Activated CD4-positive, alpha-beta T cell treated with anti-CD3 and anti-CD28 coated beads, Interleukin-2, amount 10 ng/mL, durations not matched to agents 24 days and 14 days (primary cell): Measurements from ENCODE around the gene HNRNPLL. TPM values are rescaled to one million over a fixed set of nuclear protein-coding genes. Genes with fewer than 3 reads are reported as not detected.
"Not testable (repeated sequence)": the region's sequence is repeated elsewhere in the genome, so short reads cannot be mapped to it uniquely, and the experiment has no call there.

Experiments
- DNase-seq: peaks from one replicate; pipeline ENCODE4 v3.0.0; 2022
- H3K27ac Mint-ChIP-seq: one replicate; pipeline ENCODE4 v1.8.0; 2022; ENCODE audit warnings: mild to moderate bottlenecking, mixed read lengths
- H3K27me3 Mint-ChIP-seq: one replicate; pipeline ENCODE4 v1.8.0; 2022; ENCODE audit warnings: mixed read lengths
- H3K36me3 Mint-ChIP-seq: one replicate; pipeline ENCODE4 v1.8.0; 2022; ENCODE audit warnings: low read depth, mild to moderate bottlenecking, mixed read lengths
- H3K4me1 Mint-ChIP-seq: one replicate; pipeline ENCODE4 v1.8.0; 2021; ENCODE audit warnings: mixed read lengths
- H3K4me3 Mint-ChIP-seq: one replicate; pipeline ENCODE4 v1.8.0; 2022; ENCODE audit warnings: mild to moderate bottlenecking, moderate library complexity, mixed read lengths
- H3K9me3 Mint-ChIP-seq: one replicate; pipeline ENCODE4 v1.8.0; 2021; ENCODE audit warnings: mixed read lengths
- intact Hi-C: fragments of 100-400 bp; cut with micrococcal nuclease; formaldehyde crosslinking; loops from one replicate; pipeline ENCODE4 v1.15.1; 2023
- total RNA-seq: library from RNA; stranded (reverse); gene quantifications from 2 replicates; pipeline ENCODE4 v1.2.3, GENCODE V29; 2022

Gene HNRNPLL
- 75.8 and 80.3 TPM in 2 replicates for total RNA-seq

DNA sequence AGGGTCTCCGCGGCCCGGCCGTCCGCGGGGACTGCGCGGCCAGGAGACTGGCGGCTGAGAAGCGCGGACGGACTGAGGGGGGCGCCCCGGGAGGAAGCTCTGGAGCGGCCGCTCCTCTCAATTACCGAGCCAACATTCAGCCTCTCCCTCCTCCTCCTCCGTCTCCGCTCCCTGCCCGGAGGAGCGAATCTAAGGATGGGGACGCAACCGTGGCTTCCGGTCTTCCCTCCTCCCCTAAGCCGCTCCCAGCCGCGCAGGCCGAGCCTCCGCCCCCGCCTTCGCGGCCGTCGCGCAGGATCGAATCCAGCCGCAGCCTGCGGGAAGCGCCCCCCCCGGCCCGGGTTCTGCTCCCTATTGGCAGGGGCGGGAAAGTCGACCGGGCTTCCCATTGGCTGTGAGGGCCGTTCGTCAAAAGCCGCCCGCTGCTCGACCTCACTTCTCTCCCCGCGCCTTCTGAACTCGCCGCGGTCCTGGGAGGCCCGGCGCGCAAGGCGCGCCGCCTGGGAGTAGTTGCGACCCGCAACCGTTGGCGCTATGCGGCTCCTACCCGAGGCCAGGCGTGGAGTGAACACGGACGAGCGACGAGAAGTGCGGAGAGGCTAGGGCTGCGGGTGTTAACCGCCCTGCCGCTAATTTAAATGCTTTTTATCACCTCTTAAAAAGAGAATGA is at the start of gene HNRNPLL:
TSS of gene HNRNPLL (minus strand) at position 197 of the 670 bp plus-strand sequence. CDS start 302 bp downstream, outside the sequence.
- Mint-ChIP-seq H3K9me3 (no peaks in the 10 kb centered on the region), H3K4me3 (peak within 1 kb of the TSS; percentile 97), H3K36me3 (peaks cover 20% of the 10 kb centered on the region), H3K27me3 (no peaks in the 10 kb centered on the region), H3K27ac (peak within 1 kb of the TSS; percentile 94), H3K4me1 (peaks cover 45% of the 10 kb centered on the region)
- peak; percentile 99 for DNase-seq
- intact Hi-C loops, result loop anchor here (1.0 to 5.0 kb wide), 8 partner anchors 22 to 148 kb away; partner anchors contain the start of gene SRSF7

DNA sequence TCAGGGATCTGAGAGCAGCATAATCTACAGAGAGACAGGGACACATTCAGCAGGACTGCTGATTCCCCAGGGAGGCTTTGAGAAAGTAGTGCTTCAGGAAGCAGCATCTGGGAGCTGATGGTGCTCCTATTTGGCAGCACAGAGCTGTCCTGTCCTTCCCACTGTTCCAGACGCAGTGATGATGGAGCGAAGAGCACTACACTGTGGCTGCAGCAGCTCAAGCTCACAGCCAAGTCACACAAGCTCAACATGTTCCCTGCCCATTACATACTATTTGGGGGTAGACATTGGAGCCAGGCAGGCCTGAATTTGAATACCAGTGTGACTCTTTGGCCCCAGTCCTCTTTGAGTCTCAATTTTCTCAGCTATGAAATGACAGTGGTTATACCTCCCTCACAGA is 48.0 kb upstream of the HNRNPLL start:
- intact Hi-C loops, result no loop called here
- Mint-ChIP-seq H3K4me3 (no peak overlapping the region), H3K36me3 (peaks cover 15% of the 10 kb centered on the region), H3K27ac (peak overlapping the region; percentile 87), H3K4me1 (peaks cover 59% of the 10 kb centered on the region), H3K27me3 (no peaks in the 10 kb centered on the region), H3K9me3 (peaks cover 20% of the 10 kb centered on the region)
- no peak for DNase-seq

DNA sequence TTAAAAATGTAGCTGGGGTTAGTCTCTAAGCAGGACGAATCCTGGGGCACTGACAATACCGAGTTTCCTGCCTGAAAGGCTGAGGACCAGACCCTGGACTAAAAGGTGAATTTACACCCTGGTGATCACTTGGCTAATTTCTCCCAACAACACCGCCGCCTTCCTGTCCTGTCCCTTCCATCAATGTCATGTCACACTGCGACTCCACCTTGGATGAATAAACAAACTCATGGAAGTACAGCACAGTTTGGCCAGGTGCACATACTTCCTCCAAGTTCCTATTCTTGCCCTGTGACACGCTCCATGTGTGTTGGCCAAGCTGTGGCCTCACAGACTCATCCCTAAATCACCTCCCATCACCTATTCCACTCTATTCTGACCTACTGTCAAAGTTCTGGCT is 47.3 kb upstream of the HNRNPLL start:
- Mint-ChIP-seq H3K27ac (peak overlapping the region; percentile 87), H3K36me3 (peaks cover 15% of the 10 kb centered on the region), H3K9me3 (peaks cover 20% of the 10 kb centered on the region), H3K27me3 (no peaks in the 10 kb centered on the region), H3K4me1 (peaks cover 55% of the 10 kb centered on the region), H3K4me3 (peak overlapping the region; percentile 0)
- intact Hi-C loops, result no loop called here
- DNase-seq, result no peak

DNA sequence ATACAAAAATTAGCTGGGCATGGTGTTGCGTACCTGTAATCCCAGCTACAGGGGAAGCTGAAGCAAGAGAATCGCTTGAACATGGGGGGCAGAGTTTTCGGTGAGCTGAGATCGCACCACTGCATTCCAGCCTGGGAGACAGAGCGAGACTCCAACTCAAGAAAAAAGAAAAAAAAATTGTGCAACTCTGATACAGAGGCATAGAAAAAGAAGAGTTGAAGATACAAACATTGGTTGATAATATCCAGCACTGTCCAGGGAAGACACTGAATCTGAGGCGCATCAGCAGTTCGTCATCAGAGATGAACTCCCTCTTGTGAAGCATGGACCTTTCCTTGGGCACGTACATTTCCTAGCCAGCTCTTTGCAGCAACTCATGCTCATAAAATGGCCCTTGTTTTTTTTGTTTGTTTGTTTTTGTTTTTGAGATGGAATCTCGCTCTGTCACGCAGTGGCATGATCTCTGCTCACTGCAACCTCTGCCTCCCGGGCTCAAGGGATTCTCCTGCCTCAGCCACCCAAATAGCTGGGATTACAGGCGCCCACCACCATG is 46.5 kb upstream of the HNRNPLL start:
- H3K4me3 Mint-ChIP-seq, result no peak overlapping the region
- intact Hi-C loops, result no loop called here
- H3K36me3 Mint-ChIP-seq, result peaks cover 15% of the 10 kb centered on the region
- no peak for DNase-seq
- peaks cover 51% of the 10 kb centered on the region for H3K4me1 Mint-ChIP-seq
- no peaks in the 10 kb centered on the region for H3K27me3 Mint-ChIP-seq
- peaks cover 20% of the 10 kb centered on the region for H3K9me3 Mint-ChIP-seq
- peak overlapping the region; percentile 28 for H3K27ac Mint-ChIP-seq

DNA sequence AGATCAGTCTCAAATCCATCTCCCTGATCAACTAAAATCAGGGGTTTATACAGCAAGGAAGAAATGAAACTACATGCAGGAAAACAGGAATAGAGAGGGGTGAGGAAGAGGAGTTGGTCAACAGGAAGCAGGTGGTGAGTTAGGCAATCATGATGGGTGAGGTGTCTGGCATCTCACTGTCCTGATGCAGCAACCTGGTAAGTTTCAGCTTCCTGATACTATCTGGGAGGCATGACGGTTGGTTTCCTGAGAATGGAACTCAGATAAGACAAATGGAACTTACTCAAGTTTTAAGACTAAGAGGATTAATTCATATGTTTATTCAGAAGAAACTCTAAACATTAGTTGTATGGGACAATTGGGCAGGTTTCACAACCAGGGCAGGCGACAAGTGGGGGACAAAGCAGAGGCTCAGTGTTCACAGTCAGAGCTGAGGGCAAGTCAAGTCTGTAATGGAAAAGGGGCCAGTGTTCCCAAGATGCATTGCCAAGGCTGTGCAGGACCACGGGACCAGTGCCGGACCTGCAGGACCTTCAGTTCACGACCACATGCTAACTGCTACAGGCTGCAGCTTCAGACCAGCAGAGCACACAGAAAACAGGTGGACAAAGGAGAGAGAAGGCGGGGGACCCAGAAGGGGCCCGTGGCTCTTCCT is 45.5 kb upstream of the HNRNPLL start:
- no peak for DNase-seq
- H3K36me3 Mint-ChIP-seq, result peaks cover 15% of the 10 kb centered on the region
- H3K9me3 Mint-ChIP-seq, result peaks cover 20% of the 10 kb centered on the region
- H3K27me3 Mint-ChIP-seq, result no peaks in the 10 kb centered on the region
- H3K4me1 Mint-ChIP-seq, result peaks cover 45% of the 10 kb centered on the region
- H3K27ac Mint-ChIP-seq, result peak overlapping the region; percentile 77
- H3K4me3 Mint-ChIP-seq, result peak overlapping the region; percentile 9
- intact Hi-C loops, result no loop called here

DNA sequence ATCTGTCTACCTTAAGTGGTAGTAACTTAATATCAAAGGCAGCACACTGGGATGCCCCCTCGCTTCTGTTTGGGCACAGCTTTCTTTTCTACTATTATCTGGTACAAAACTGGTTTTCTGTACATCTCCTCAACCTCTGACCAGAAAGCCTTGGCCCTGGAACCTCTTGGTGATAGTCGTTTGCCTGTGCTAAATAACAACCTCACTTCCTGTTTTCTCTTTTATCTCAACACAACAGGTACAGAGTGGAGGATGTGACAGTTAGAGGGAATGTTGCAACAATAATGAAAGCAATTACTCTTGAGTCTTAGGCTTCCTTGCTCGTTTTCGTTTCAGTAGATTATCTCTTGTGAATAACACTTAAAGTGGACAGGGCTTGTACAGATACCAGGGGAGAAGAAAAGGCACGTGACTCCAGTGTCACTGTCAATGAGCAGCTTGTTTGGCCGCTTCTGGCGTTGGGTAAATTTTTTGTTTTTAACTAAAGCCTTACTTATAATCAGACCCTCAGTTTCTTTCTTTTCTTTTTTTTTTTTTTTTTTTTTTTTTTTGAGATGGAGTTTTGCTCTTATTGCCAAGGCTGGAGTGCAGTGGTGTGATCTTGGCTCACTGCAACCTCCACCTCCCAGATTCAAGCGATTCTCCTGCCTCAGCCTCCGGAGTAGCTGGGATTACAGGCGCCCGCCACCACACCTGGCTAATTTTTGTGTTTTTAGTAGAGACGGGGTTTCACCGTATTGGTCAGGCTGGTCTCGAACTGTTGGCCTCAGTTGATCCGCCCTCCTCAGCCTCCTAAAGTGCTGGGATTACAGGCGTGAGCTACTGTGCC is 41.2 kb upstream of the HNRNPLL start:
- peak overlapping the region; percentile 71 for H3K4me3 Mint-ChIP-seq
- intact Hi-C loops, result loop anchor here (1.0 to 2.0 kb wide), 2 partner anchors 9 to 17 kb away; no protein-coding TSS in a partner anchor
- peak; percentile 82 for DNase-seq
- peaks cover 13% of the 10 kb centered on the region for H3K9me3 Mint-ChIP-seq
- H3K27ac Mint-ChIP-seq, result peak overlapping the region; percentile 90
- H3K4me1 Mint-ChIP-seq, result peaks cover 38% of the 10 kb centered on the region
- peaks cover 11% of the 10 kb centered on the region for H3K36me3 Mint-ChIP-seq
- H3K27me3 Mint-ChIP-seq, result not testable (repeated sequence)

DNA sequence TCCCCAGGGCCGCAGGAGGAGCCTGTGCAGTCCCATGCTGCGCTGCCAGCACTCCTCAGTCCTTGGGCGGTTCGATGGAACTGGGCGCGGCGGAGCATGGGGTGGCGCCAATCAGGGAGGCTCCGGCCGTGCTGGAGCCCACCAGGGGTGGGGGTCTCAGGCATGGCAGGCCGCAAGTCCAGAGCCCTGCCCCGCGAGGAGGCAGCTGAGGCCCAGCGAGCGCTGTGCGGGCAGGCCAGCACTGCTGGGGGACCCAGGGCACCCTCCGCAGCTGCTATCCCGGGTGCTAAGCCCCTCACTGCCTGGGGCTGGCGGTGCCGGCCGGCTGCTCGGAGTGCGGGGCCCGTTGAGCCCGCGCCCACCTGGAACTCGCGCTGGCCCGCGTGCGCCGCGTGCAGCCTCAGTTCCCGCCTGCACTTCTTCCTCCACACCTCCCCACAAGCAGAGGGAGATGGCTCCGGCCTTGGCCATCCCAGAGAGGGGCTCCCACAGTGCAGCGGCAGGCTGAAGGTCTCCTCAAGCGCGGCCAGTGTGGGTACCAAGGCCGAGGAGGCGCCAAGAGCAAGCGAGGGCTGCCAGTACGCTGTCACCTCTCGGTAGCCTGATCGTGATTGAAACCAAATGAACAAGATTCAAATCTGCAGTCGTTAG is 40.4 kb upstream of the HNRNPLL start:
- H3K4me1 Mint-ChIP-seq, result peaks cover 34% of the 10 kb centered on the region
- peak overlapping the region; percentile 71 for H3K4me3 Mint-ChIP-seq
- H3K27ac Mint-ChIP-seq, result peak overlapping the region; percentile 90
- H3K36me3 Mint-ChIP-seq, result peaks cover 6% of the 10 kb centered on the region
- H3K27me3 Mint-ChIP-seq, result no peaks in the 10 kb centered on the region
- peaks cover 5% of the 10 kb centered on the region for H3K9me3 Mint-ChIP-seq
- no peak for DNase-seq
- intact Hi-C loops, result loop anchor here (2.0 kb wide), 1 partner anchor 16 kb away; no protein-coding TSS in a partner anchor

DNA sequence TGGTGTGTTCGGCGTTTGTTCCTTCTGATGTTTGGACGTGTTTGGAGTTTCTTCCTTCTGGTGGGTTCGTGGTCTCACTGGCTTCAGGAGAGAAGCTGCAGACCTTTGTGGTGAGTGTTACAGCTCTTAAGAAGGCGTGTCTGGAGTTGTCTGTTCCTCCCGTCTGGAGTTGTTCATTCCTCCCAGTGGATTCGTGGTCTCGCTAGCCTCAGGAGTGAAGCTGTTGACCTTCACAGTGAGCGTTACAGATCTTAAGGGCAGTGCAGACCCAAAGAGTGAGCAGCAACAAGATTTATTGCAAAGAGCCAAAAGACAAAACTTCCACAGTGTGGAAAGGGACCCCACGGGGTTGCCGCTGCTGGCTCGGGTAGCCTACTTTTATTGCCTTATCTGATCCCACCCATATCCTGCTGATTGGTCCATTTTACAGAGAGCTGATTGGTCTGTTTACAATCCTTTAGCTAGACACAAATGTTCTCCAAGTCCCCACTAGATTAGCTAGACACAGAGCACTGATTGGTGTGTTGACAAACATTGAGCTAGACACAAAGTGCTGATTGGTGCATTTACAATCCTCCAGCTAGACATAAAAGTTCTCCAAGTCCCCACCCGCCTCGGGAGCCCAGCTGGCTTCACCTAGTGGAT is 39.8 kb upstream of the HNRNPLL start:
- DNase-seq, H3K36me3 Mint-ChIP-seq, H3K4me3 Mint-ChIP-seq, H3K27me3 Mint-ChIP-seq, H3K9me3 Mint-ChIP-seq: not testable (repeated sequence)
- peak overlapping the region; percentile 66 for H3K27ac Mint-ChIP-seq
- intact Hi-C loops, result loop anchor here (2.0 kb wide), 1 partner anchor 16 kb away; no protein-coding TSS in a partner anchor
- peaks cover 28% of the 10 kb centered on the region for H3K4me1 Mint-ChIP-seq

DNA sequence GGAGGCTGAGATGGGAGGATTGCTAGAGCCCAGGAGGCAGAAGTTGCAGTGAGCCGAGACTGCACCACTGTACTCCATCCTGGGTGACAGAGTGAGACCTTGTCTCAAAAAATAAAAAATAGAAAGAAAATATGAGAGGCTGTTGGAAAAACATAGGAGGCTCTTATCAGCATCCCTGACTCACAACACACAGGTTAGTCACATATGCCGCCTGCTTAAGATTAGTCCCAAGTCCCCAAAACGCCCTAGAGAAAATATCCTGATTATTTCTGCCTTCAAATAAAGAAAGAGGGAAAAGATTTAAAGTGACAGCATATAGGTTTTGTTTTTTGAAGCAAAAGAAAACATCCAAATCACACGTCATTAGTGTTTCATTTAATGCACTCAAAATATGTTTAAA is 33.3 kb upstream of the HNRNPLL start:
- H3K9me3 Mint-ChIP-seq, result peaks cover 7% of the 10 kb centered on the region
- DNase-seq, result no peak
- H3K36me3 Mint-ChIP-seq, result peaks cover 2% of the 10 kb centered on the region
- peaks cover 35% of the 10 kb centered on the region for H3K4me1 Mint-ChIP-seq
- no peak overlapping the region for H3K4me3 Mint-ChIP-seq
- no peak overlapping the region for H3K27ac Mint-ChIP-seq
- no peaks in the 10 kb centered on the region for H3K27me3 Mint-ChIP-seq
- intact Hi-C loops, result no loop called here

DNA sequence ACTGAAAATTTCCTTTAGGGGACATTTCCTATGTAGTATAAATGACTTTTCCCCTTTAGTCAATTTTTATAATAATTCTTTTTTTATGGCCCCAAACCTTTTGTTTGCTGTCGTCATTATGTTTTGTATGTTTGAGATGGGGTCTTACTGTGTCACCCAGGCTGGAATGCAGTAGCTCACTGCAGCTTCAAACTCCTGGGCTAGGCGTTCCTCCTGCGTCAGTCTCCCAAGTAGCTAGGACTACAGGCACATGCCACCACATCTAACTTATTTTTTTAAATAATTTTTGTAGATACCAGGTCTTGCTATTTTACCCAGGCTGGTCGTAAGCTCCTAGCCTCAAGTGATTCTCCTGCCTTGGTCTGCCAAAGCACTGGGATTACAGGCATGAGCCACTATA is 32.4 kb upstream of the HNRNPLL start:
- no peak for DNase-seq
- Mint-ChIP-seq H3K27ac (no peak overlapping the region), H3K4me3 (no peak overlapping the region), H3K36me3 (peaks cover 2% of the 10 kb centered on the region), H3K4me1 (peaks cover 34% of the 10 kb centered on the region), H3K9me3 (peaks cover 7% of the 10 kb centered on the region), H3K27me3 (no peaks in the 10 kb centered on the region)
- intact Hi-C loops, result no loop called here

DNA sequence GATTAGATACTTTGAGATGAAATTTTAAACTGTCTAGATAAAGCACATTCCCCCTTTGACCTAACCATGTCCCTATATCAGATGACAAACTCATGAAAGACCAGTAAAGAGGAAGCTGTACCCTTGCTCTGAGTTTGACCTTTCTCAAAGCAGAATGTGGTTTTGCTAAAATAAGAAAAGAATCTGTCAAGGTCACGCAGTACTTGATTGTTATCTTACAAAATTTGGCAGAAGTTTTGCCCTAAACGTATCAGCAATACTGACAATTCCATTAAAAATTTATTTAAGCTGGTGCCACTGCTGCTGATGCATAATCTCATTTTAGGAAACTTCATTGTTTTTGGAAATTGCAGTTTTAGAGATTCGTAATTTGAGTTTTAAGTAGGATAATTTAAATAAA is 32.0 kb upstream of the HNRNPLL start:
- no peak overlapping the region for H3K4me3 Mint-ChIP-seq
- H3K27me3 Mint-ChIP-seq, result no peaks in the 10 kb centered on the region
- peaks cover 3% of the 10 kb centered on the region for H3K36me3 Mint-ChIP-seq
- intact Hi-C loops, result no loop called here
- no peak for DNase-seq
- H3K4me1 Mint-ChIP-seq, result peaks cover 33% of the 10 kb centered on the region
- peaks cover 7% of the 10 kb centered on the region for H3K9me3 Mint-ChIP-seq
- no peak overlapping the region for H3K27ac Mint-ChIP-seq

DNA sequence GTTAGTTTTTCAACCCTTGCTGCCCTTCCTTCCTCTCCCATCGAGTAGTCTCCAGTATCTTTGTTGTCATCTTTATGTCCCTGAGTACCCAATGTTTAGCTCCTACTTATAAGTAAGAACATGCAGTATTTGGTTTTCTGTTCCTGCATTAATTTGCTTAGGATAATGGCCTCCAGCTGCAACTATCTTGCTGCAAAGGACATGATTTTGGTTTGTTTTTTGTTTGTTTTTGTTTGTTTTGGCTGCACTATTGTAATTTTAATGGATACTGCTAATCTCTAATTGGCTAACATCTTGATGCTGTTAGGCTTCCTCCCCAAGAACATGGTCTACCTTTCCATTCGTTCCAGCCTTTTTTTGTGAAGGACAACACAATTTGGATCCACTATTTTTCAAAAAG is 31.2 kb upstream of the HNRNPLL start:
- DNase-seq, result no peak
- no peaks in the 10 kb centered on the region for H3K27me3 Mint-ChIP-seq
- peaks cover 33% of the 10 kb centered on the region for H3K4me1 Mint-ChIP-seq
- no peak overlapping the region for H3K4me3 Mint-ChIP-seq
- H3K36me3 Mint-ChIP-seq, result peaks cover 3% of the 10 kb centered on the region
- H3K27ac Mint-ChIP-seq, result no peak overlapping the region
- peaks cover 7% of the 10 kb centered on the region for H3K9me3 Mint-ChIP-seq
- intact Hi-C loops, result no loop called here

DNA sequence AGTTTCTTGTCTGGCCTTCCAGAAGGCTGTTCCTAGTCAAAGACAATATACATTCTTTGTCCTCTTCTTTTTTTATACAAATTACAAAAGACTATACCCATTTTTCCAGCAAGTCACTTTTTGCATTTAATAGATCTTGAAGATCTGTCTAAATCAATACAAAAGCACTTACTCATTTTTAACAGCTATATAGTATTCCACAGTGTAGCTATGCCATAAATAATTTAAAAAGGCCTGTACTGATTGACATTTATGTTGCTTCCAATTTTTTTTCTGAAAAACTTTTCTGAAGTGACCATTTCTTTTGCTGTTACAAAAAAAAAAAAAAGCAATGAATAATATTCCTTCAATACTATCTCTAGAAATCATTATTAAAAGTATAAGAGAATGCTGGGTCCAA is 30.3 kb upstream of the HNRNPLL start:
- Mint-ChIP-seq H3K4me1 (peaks cover 29% of the 10 kb centered on the region), H3K4me3 (no peak overlapping the region), H3K9me3 (peaks cover 7% of the 10 kb centered on the region), H3K27ac (no peak overlapping the region), H3K36me3 (peaks cover 3% of the 10 kb centered on the region), H3K27me3 (no peaks in the 10 kb centered on the region)
- intact Hi-C loops, result no loop called here
- DNase-seq, result no peak
